IMR-90 (cell line): Measurements from ENCODE around the gene PRR33. TPM values are rescaled to one million over a fixed set of nuclear protein-coding genes. Genes with fewer than 3 reads are reported as not detected.

Source experiments
- ATAC-seq: fragments of 200-7000 bp; cut with Tn5 transposase; 2 replicates; pipeline ENCODE4 v1.9.1; 2020; ENCODE audit warnings: low read depth, mild to moderate bottlenecking, moderate library complexity
- BruUV-seq: library from RNA; stranded (reverse); fragments of 400-500 nt; replicated peaks from 2 replicates; lab custom pipeline; 2021; lab: Mats Ljungman, UMichigan
- CTCF ChIA-PET: fragments of 300-600 bp; formaldehyde crosslinking; extraction: SDS; loops from one replicate; lab custom pipeline; 2021; ENCODE audit warnings: antibody characterized with exemption; lab: Yijun Ruan, JAX
- POLR2A ChIA-PET: fragments of 300-600 bp; sonication (Branson Sonifier 250); formaldehyde crosslinking; loops from one replicate; lab custom pipeline; 2022; ENCODE audit warnings: antibody characterized with exemption; ENCODE audit not compliant: unreplicated experiment; lab: Charles Lee
- DNase-seq: peaks from one replicate; pipeline ENCODE4 v3.0.0; 2013
- H2AFZ ChIP-seq: replicated peaks from 2 replicates; pipeline ENCODE3; 2013; ENCODE audit warnings: low read length, mild to moderate bottlenecking; ENCODE audit not compliant: poor library complexity
- H2AK5ac ChIP-seq: 2 replicates; pipeline ENCODE4 v1.6.1; 2013; ENCODE audit warnings: low read depth, low read length, inconsistent platforms
- H2AK9ac ChIP-seq: replicated peaks from 2 replicates; pipeline ENCODE3; 2013; ENCODE audit warnings: mild to moderate bottlenecking, low read depth, low read length, moderate library complexity; ENCODE audit not compliant: poor library complexity
- H2BK120ac ChIP-seq: 2 replicates; pipeline ENCODE4 v1.6.1; 2013; ENCODE audit warnings: low read depth, low read length, inconsistent platforms
- H2BK15ac ChIP-seq: 3 replicates; pipeline ENCODE4 v1.6.1; 2013; ENCODE audit warnings: low read depth, low read length, inconsistent platforms
- H2BK20ac ChIP-seq: 2 replicates; pipeline ENCODE4 v1.6.1; 2013; ENCODE audit warnings: low read depth, mild to moderate bottlenecking, inconsistent platforms, low read length, moderate library complexity
- H2BK5ac ChIP-seq: 2 replicates; pipeline ENCODE4 v1.6.1; 2013; ENCODE audit warnings: mild to moderate bottlenecking, low read depth, low read length, inconsistent platforms; ENCODE audit not compliant: poor library complexity, severe bottlenecking
- H3K14ac ChIP-seq: replicated peaks from 2 replicates; pipeline ENCODE4 v1.6.1; 2013; ENCODE audit warnings: low read depth, low read length, inconsistent platforms
- H3K18ac ChIP-seq: 2 replicates; pipeline ENCODE4 v1.6.1; 2013; ENCODE audit warnings: low read depth, low read length, control low read depth
- H3K23ac ChIP-seq: 2 replicates; pipeline ENCODE4 v1.6.1; 2013; ENCODE audit warnings: low read depth, low read length, inconsistent platforms
- H3K27ac ChIP-seq: 2 replicates; pipeline ENCODE4 v1.5.1; 2013; ENCODE audit warnings: mild to moderate bottlenecking, control low read depth, low read length; ENCODE audit not compliant: insufficient read depth
- H3K27me3 ChIP-seq: 2 replicates; pipeline ENCODE4 v1.6.1; 2013; ENCODE audit warnings: low read length; ENCODE audit not compliant: control insufficient read depth, insufficient read depth
- H3K36me3 ChIP-seq: 2 replicates; pipeline ENCODE4 v1.6.1; 2013; ENCODE audit warnings: low read length, mixed read lengths; ENCODE audit not compliant: control insufficient read depth, insufficient read depth
- H3K4ac ChIP-seq: 2 replicates; pipeline ENCODE4 v1.6.1; 2013; ENCODE audit warnings: low read depth, low read length, inconsistent platforms
- H3K4me1 ChIP-seq: 2 replicates; pipeline ENCODE4 v1.6.1; 2013; ENCODE audit warnings: low read length, mixed read lengths; ENCODE audit not compliant: control insufficient read depth, insufficient read depth
- H3K4me2 ChIP-seq: 2 replicates; pipeline ENCODE4 v1.6.1; 2013; ENCODE audit warnings: low read depth, mild to moderate bottlenecking, control low read depth, low read length, moderate library complexity
- H3K4me3 ChIP-seq: 2 replicates; pipeline ENCODE4 v1.5.1; 2013; ENCODE audit warnings: low read depth, mild to moderate bottlenecking, control low read depth, low read length, moderate library complexity; ENCODE audit not compliant: insufficient read depth
- H3K56ac ChIP-seq: 2 replicates; pipeline ENCODE4 v1.6.1; 2013; ENCODE audit warnings: low read length, inconsistent platforms; ENCODE audit not compliant: insufficient read depth; ENCODE audit errors: extremely low read depth
- H3K79me1 ChIP-seq, 2 experiments: 2 replicates each; pipeline ENCODE4 v1.6.1; 2013; ENCODE audit warnings: low read length in 2 of 2, inconsistent platforms in 1 of 2, low read depth in 1 of 2
- H3K9ac ChIP-seq: 2 replicates; pipeline ENCODE4 v1.6.1; 2013; ENCODE audit warnings: low read depth, low read length, control low read depth
- H3K9me1 ChIP-seq: 2 replicates; pipeline ENCODE4 v1.6.1; 2013; ENCODE audit warnings: low read length, inconsistent platforms; ENCODE audit not compliant: insufficient read depth
- H3K9me3 ChIP-seq: 2 replicates; pipeline ENCODE4 v1.6.1; 2013; ENCODE audit warnings: low read length; ENCODE audit not compliant: control insufficient read depth, insufficient read depth
- H4K20me1 ChIP-seq: 2 replicates; pipeline ENCODE4 v1.6.1; 2013; ENCODE audit warnings: low read length, inconsistent platforms; ENCODE audit not compliant: insufficient read depth
- H4K5ac ChIP-seq: 2 replicates; pipeline ENCODE4 v1.6.1; 2013; ENCODE audit warnings: mild to moderate bottlenecking, low read depth, low read length, control low read depth
- H4K8ac ChIP-seq, 2 experiments: 2 replicates each; pipeline ENCODE4 v1.6.1; 2013; ENCODE audit warnings: low read depth in 2 of 2, low read length in 2 of 2, control low read depth in 1 of 2, inconsistent platforms in 1 of 2
- H4K91ac ChIP-seq: 2 replicates; pipeline ENCODE4 v1.6.1; 2013; ENCODE audit warnings: low read depth, low read length, inconsistent platforms; ENCODE audit not compliant: insufficient read depth
- BHLHE40 ChIP-seq: fragments of 150-350 bp; IDR thresholded peaks from 2 replicates; pipeline ENCODE4 v1.6.1; 2016; ENCODE audit warnings: mild to moderate bottlenecking, low read depth, low read length
- CEBPB ChIP-seq: IDR thresholded peaks from 2 replicates; pipeline ENCODE4 v1.6.1; 2012; ENCODE audit warnings: low read depth, low read length, improper control_type of control experiment
- CHD1 ChIP-seq: IDR thresholded peaks from 2 replicates; pipeline ENCODE4 v1.6.1; 2012; ENCODE audit warnings: low read depth, low read length, improper control_type of control experiment
- FOS ChIP-seq: fragments of 150-350 bp; IDR thresholded peaks from 2 replicates; pipeline ENCODE4 v1.6.1; 2016; ENCODE audit warnings: low read depth, low read length
- MAFK ChIP-seq: IDR thresholded peaks from 2 replicates; pipeline ENCODE4 v1.6.1; 2012; ENCODE audit warnings: low read depth, low read length, improper control_type of control experiment
- MAZ ChIP-seq: IDR thresholded peaks from 2 replicates; pipeline ENCODE4 v1.6.1; 2012; ENCODE audit warnings: low read depth, mild to moderate bottlenecking, low read length, improper control_type of control experiment, moderate library complexity, borderline replicate concordance
- MXI1 ChIP-seq: IDR thresholded peaks from 2 replicates; pipeline ENCODE4 v1.6.1; 2012; ENCODE audit warnings: low read depth, mild to moderate bottlenecking, low read length, moderate library complexity, borderline replicate concordance
- NFE2L2 ChIP-seq: fragments of 150-350 bp; IDR thresholded peaks from 2 replicates; pipeline ENCODE4 v1.6.1; 2016; ENCODE audit warnings: low read depth, mild to moderate bottlenecking, low read length
- POLR2A ChIP-seq: IDR thresholded peaks from 2 replicates; pipeline ENCODE4 v1.6.1; 2012; ENCODE audit warnings: mild to moderate bottlenecking, low read depth, low read length
- RAD21 ChIP-seq: IDR thresholded peaks from 2 replicates; pipeline ENCODE4 v1.6.1; 2012; ENCODE audit warnings: low read length, improper control_type of control experiment
- RCOR1 ChIP-seq: IDR thresholded peaks from 2 replicates; pipeline ENCODE4 v1.6.1; 2012; ENCODE audit warnings: mild to moderate bottlenecking, low read length, improper control_type of control experiment; ENCODE audit not compliant: insufficient replicate concordance
- RFX5 ChIP-seq: IDR thresholded peaks from 2 replicates; pipeline ENCODE4 v1.8.0; 2012; ENCODE audit warnings: low read depth, mild to moderate bottlenecking, low read length, moderate library complexity
- SMC3 ChIP-seq: fragments of 150-350 bp; IDR thresholded peaks from 2 replicates; pipeline ENCODE4 v1.6.1; 2016; ENCODE audit warnings: low read depth, mild to moderate bottlenecking, antibody characterized with exemption, low read length, moderate library complexity
- USF2 ChIP-seq: fragments of 150-350 bp; IDR thresholded peaks from 2 replicates; pipeline ENCODE4 v1.6.1; 2017; ENCODE audit warnings: mild to moderate bottlenecking, antibody characterized with exemption, low read length, low read depth
- WGBS, 2 experiments: methylation state at CpG; one replicate each; pipeline versions ENCODE4 v1.1.5 to v1.1.7; 2013; ENCODE audit warnings: missing lambda C conversion rate in 2 of 2; ENCODE audit not compliant: insufficient read length in 1 of 2; ENCODE audit errors: extremely low coverage in 2 of 2; 5-methylcytosine and 5-hydroxymethylcytosine counted together
- dilution Hi-C: fragments of 300-500 bp; cut with HindIII; formaldehyde crosslinking; loops from one replicate; pipeline ENCODE4 v1.14.3; 2018; ENCODE audit warnings: low sequenced_read_pairs; ENCODE audit not compliant: unreplicated experiment
- in situ Hi-C: fragments of 300-500 bp; cut with MboI; formaldehyde crosslinking; loops from 3 replicates; pipeline ENCODE4 v1.14.3; 2019; ENCODE audit warnings: low sequenced_read_pairs, inconsistent platforms, mixed read lengths
- intact Hi-C: fragments of 100-400 bp; cut with micrococcal nuclease; formaldehyde crosslinking; loops from 2 replicates; pipeline ENCODE4 v1.10.0; 2022
- polyA plus RNA-seq, 3 experiments: library from polyadenylated mRNA; depleted of rRNA; stranded (reverse); fragments of >200 nt; gene quantifications; 2 replicates each; pipeline ENCODE4 v1.2.3, GENCODE V29; 2012; ENCODE audit warnings: low replicate concordance in 1 of 3
- total RNA-seq: library from RNA; depleted of rRNA; stranded (reverse); fragments of >200 nt; gene quantifications from 2 replicates; pipeline ENCODE4 v1.2.3, GENCODE V29; 2012
- TF ChIP-seq, protein P1 (sequence below): conservative IDR thresholded peaks from 2 replicates; pipeline ENCODE4 v1.5.1; 2012; ENCODE audit warnings: mild to moderate bottlenecking, low read depth, low read length, improper control_type of control experiment
- TF ChIP-seq, protein P2 (sequence below): fragments of 150-350 bp; IDR thresholded peaks from 2 replicates; pipeline ENCODE4 v1.6.1; 2016; ENCODE audit warnings: low read depth, mild to moderate bottlenecking, low read length, moderate library complexity, borderline replicate concordance

The PRR33 gene
- total and polyA plus RNA-seq, 2 of the 4 experiments (the other 2 are of a cell fraction) = not detected

GRCh38 chr11:1888811-1889210, 2.9 kb downstream of the PRR33 start:
- Histone ChIP-seq H2AK9ac (no peak overlapping the region), H3K4me2 (no peak overlapping the region), H3K27me3 (peaks cover 28% of the 10 kb centered on the region), H2AK5ac (no peak overlapping the region), H3K36me3 (no peaks in the 10 kb centered on the region), H3K56ac (no peak overlapping the region), H2AFZ (no peak overlapping the region), H3K9me1 (no peaks in the 10 kb centered on the region), H3K9ac (no peak overlapping the region), H2BK20ac (no peak overlapping the region), H3K27ac (no peak overlapping the region), H4K20me1 (no peaks in the 10 kb centered on the region), H2BK15ac (no peak overlapping the region), H3K9me3 (no peaks in the 10 kb centered on the region), H4K91ac (no peak overlapping the region), H4K8ac (no peak overlapping the region), H3K18ac (no peak overlapping the region), H3K4me3 (no peak overlapping the region), H4K5ac (no peak overlapping the region), H3K23ac (no peak overlapping the region), H2BK5ac (no peak overlapping the region), H3K14ac (no peak overlapping the region), H2BK120ac (no peak overlapping the region), H3K4ac (no peak overlapping the region), H3K4me1 (no peaks in the 10 kb centered on the region), H3K79me1 (no peaks in the 10 kb centered on the region)
- TF ChIP-seq MXI1 (no peak), CEBPB (no peak), RCOR1 (no peak), RFX5 (no peak), BHLHE40 (no peak), MAFK (no peak), NFE2L2 (no peak), MAZ (no peak), RAD21 (no peak), POLR2A (no peak), USF2 (no peak), SMC3 (no peak), FOS (no peak), CHD1 (no peak)
- TF ChIP-seq, protein P1, sequence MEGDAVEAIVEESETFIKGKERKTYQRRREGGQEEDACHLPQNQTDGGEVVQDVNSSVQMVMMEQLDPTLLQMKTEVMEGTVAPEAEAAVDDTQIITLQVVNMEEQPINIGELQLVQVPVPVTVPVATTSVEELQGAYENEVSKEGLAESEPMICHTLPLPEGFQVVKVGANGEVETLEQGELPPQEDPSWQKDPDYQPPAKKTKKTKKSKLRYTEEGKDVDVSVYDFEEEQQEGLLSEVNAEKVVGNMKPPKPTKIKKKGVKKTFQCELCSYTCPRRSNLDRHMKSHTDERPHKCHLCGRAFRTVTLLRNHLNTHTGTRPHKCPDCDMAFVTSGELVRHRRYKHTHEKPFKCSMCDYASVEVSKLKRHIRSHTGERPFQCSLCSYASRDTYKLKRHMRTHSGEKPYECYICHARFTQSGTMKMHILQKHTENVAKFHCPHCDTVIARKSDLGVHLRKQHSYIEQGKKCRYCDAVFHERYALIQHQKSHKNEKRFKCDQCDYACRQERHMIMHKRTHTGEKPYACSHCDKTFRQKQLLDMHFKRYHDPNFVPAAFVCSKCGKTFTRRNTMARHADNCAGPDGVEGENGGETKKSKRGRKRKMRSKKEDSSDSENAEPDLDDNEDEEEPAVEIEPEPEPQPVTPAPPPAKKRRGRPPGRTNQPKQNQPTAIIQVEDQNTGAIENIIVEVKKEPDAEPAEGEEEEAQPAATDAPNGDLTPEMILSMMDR = no peak
- TF ChIP-seq, protein P2, sequence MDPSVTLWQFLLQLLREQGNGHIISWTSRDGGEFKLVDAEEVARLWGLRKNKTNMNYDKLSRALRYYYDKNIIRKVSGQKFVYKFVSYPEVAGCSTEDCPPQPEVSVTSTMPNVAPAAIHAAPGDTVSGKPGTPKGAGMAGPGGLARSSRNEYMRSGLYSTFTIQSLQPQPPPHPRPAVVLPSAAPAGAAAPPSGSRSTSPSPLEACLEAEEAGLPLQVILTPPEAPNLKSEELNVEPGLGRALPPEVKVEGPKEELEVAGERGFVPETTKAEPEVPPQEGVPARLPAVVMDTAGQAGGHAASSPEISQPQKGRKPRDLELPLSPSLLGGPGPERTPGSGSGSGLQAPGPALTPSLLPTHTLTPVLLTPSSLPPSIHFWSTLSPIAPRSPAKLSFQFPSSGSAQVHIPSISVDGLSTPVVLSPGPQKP = no peak
- CTCF ChIA-PET = no interaction called here
- 65% methylated on average over 4 of the region's 6 CpGs; no CpG with 5 or more reads in 1 of the 2 experiments for WGBS, 2 experiments
- BruUV-seq = no TSS peak
- ATAC-seq (no peak), DNase-seq (no peak)
- POLR2A ChIA-PET = no interaction called here
- in situ Hi-C loops = no loop called here
- intact Hi-C loops = no loop called here
- dilution Hi-C loops = no loop called here
